ENCODE data around the gene DPH7. TPM values are rescaled to one million over a fixed set of nuclear protein-coding genes. Genes with fewer than 3 reads are reported as not detected.

The DPH7 gene
- total RNA-seq, 5 donors from 2014 or later (not counting 1 experiment from before 2014, with no cell fraction given): 45.0 to 71.0 (median 66.3) TPM

DNA sequence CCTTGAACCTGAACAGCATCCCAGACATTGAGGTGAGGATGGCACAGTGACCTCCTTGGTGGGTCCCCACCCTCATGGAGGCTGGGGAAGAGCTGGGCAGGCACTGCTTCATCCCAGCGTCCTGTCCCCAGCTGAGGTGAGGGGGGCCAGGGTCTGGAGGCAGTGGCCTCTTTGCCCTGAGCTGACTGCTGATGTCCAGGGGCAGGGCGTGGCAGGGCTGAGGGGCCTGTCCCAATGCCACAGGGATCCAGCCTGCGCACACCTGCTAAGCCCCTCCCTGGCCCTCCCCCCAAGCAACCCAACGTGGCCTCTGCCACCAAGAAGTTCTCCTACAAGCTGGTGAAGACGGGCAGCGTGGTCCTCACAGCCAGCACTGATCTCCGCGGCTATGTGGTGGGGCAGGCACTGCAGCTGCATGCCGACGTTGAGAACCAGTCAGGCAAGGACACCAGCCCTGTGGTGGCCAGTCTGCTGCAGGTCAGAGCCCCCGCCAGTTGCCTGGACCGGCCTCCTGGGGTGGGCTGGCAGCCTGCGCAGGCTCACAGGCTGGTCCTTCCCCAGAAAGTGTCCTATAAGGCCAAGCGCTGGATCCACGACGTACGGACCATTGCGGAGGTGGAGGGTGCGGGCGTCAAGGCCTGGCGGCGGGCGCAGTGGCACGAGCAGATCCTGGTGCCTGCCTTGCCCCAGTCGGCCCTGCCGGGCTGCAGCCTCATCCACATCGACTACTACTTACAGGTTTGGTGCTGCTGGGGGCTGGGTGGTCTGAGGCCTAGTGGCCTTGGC lies 35.2 kb upstream of the DPH7 start:
- ATAC-seq (replicated peaks in 1 of 4): no peak
- H3K27ac ChIP-seq (ENCODE audit: low read length): no peak overlapping the region
- CTCF ChIA-PET: no interaction called here
- no peaks in the 10 kb centered on the region for H3K9me3 ChIP-seq
- Mint-ChIP-seq H3K4me1 (peaks cover 28 to 39% (median 29%) of the 10 kb centered on the region in 3 donors), H3K4me3 (no peak overlapping the region), H3K27ac (no peak overlapping the region), H3K9me3 (no peaks in the 10 kb centered on the region), H3K27me3 (no peaks in the 10 kb centered on the region), H3K36me3 (peaks cover 2% of the 10 kb centered on the region)
- H3K36me3 ChIP-seq (ENCODE audit: control insufficient read depth in 2 of 2, extremely low read depth in 1 of 2, insufficient read depth in 1 of 2, low read length in 1 of 2): peaks cover 10 to 28% of the 10 kb centered on the region in 2 donors
- no peak for DNase-seq
- peaks cover 7 to 41% of the 10 kb centered on the region in 2 experiments for H3K4me1 ChIP-seq (ENCODE audit: control insufficient read depth in 1 of 2, extremely low read depth in 1 of 2, insufficient read depth in 2 of 2, low read length in 2 of 2)
- H3K4me3 ChIP-seq (ENCODE audit: control insufficient read depth in 1 of 2, extremely low read depth in 1 of 2, low read length in 1 of 2): no peak overlapping the region
- no peaks in the 10 kb centered on the region for H3K27me3 ChIP-seq (replicated peaks in 1 of 2; ENCODE audit: control insufficient read depth in 2 of 2, extremely low read depth in 1 of 2, insufficient read depth in 2 of 2, low read length in 1 of 2)
- WGBS (ENCODE audit: insufficient coverage): 93% methylated on average over 22 of the region's 27 CpGs
- POLR2A ChIA-PET: interaction anchor here in 1 of 2 donors (0.5 kb wide), 1 partner anchor 1386 kb away, joined by 4 read pairs; no protein-coding TSS in a partner anchor

DNA sequence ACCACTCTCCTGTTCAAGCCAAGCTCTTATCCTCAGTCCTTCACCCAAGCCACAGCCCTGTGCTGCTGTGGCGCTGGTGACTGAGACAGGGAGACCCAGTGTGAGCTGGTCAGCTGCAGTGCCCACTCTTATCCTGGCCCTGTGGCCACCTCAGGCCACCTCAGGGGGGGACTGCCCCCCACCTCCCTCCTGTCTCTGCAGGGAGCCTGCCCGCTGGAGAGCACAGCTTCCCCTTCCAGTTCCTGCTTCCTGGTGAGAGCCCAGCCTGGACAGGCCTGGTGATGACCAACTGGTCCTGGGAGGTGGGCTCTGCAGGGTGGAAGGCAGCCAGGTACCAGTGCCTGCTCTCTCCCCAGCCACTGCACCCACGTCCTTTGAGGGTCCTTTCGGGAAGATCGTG lies 34.5 kb upstream of the DPH7 start:
- peak overlapping the region in 1 of 2 donors; percentile 39 for H3K27ac Mint-ChIP-seq
- H3K4me3 Mint-ChIP-seq: peak overlapping the region in 1 of 3 donors; percentile 10
- Histone ChIP-seq H3K9me3 (no peaks in the 10 kb centered on the region), H3K27ac (ENCODE audit: low read length) (no peak overlapping the region), H3K4me1 (ENCODE audit: control insufficient read depth in 1 of 2, extremely low read depth in 1 of 2, insufficient read depth in 2 of 2, low read length in 2 of 2) (peaks cover 7 to 46% of the 10 kb centered on the region in 2 experiments), H3K36me3 (ENCODE audit: control insufficient read depth in 2 of 2, extremely low read depth in 1 of 2, insufficient read depth in 1 of 2, low read length in 1 of 2) (peaks cover 10 to 28% of the 10 kb centered on the region in 2 donors), H3K27me3 (replicated peaks in 1 of 2; ENCODE audit: control insufficient read depth in 2 of 2, extremely low read depth in 1 of 2, insufficient read depth in 2 of 2, low read length in 1 of 2) (no peaks in the 10 kb centered on the region), H3K4me3 (ENCODE audit: control insufficient read depth in 1 of 2, extremely low read depth in 1 of 2, low read length in 1 of 2) (no peak overlapping the region)
- CTCF ChIA-PET: no interaction called here
- H3K27me3 Mint-ChIP-seq: no peaks in the 10 kb centered on the region
- peaks cover 28 to 43% (median 33%) of the 10 kb centered on the region in 3 donors for H3K4me1 Mint-ChIP-seq
- H3K9me3 Mint-ChIP-seq: no peaks in the 10 kb centered on the region
- POLR2A ChIA-PET: interaction anchor here in 1 of 2 donors (0.5 kb wide), 1 partner anchor 1386 kb away, joined by 4 read pairs; no protein-coding TSS in a partner anchor
- 94% methylated on average over 5 of the region's 5 CpGs for WGBS (ENCODE audit: insufficient coverage)
- peaks cover 2% of the 10 kb centered on the region for H3K36me3 Mint-ChIP-seq
- DNase-seq (no peak), ATAC-seq (replicated peaks in 1 of 4) (no peak)

DNA sequence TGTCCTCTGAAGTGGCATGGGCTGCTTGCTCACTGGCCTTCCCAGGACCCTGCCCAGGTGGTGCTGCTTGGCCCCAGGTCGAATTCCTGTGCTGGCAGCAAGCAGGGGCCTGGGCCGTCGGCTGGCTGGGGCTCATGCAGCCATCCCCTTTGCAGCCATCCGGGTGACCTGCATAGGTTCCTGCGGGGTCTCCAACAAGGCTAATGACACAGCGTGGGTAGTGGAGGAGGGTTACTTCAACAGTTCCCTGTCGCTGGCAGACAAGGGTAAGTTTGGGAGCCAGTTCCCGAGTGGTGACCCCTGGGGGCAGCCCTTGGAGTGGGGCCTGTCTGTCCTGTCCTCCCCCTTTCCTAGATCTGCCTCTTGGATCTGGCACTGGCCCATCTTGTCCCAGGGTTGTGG lies 34.0 kb upstream of the DPH7 start:
- 85% methylated on average over 8 of the region's 8 CpGs for WGBS (ENCODE audit: insufficient coverage)
- Mint-ChIP-seq H3K9me3 (no peaks in the 10 kb centered on the region), H3K36me3 (peaks cover 2% of the 10 kb centered on the region), H3K4me3 (peak overlapping the region in 1 of 3 donors; percentile 10), H3K4me1 (peaks cover 23 to 43% (median 32%) of the 10 kb centered on the region in 3 donors), H3K27ac (no peak overlapping the region), H3K27me3 (no peaks in the 10 kb centered on the region)
- Histone ChIP-seq H3K27ac (ENCODE audit: low read length) (no peak overlapping the region), H3K4me1 (ENCODE audit: control insufficient read depth in 1 of 2, extremely low read depth in 1 of 2, insufficient read depth in 2 of 2, low read length in 2 of 2) (peaks cover 3 to 44% of the 10 kb centered on the region in 2 experiments), H3K27me3 (replicated peaks in 1 of 2; ENCODE audit: control insufficient read depth in 2 of 2, extremely low read depth in 1 of 2, insufficient read depth in 2 of 2, low read length in 1 of 2) (no peaks in the 10 kb centered on the region), H3K9me3 (no peaks in the 10 kb centered on the region), H3K36me3 (ENCODE audit: control insufficient read depth in 2 of 2, extremely low read depth in 1 of 2, insufficient read depth in 1 of 2, low read length in 1 of 2) (peaks cover 10 to 28% of the 10 kb centered on the region in 2 donors), H3K4me3 (ENCODE audit: control insufficient read depth in 1 of 2, extremely low read depth in 1 of 2, low read length in 1 of 2) (no peak overlapping the region)
- DNase-seq (no peak), ATAC-seq (replicated peaks in 1 of 4) (no peak)
- ChIA-PET CTCF (no interaction called here), POLR2A (no interaction called here)

DNA sequence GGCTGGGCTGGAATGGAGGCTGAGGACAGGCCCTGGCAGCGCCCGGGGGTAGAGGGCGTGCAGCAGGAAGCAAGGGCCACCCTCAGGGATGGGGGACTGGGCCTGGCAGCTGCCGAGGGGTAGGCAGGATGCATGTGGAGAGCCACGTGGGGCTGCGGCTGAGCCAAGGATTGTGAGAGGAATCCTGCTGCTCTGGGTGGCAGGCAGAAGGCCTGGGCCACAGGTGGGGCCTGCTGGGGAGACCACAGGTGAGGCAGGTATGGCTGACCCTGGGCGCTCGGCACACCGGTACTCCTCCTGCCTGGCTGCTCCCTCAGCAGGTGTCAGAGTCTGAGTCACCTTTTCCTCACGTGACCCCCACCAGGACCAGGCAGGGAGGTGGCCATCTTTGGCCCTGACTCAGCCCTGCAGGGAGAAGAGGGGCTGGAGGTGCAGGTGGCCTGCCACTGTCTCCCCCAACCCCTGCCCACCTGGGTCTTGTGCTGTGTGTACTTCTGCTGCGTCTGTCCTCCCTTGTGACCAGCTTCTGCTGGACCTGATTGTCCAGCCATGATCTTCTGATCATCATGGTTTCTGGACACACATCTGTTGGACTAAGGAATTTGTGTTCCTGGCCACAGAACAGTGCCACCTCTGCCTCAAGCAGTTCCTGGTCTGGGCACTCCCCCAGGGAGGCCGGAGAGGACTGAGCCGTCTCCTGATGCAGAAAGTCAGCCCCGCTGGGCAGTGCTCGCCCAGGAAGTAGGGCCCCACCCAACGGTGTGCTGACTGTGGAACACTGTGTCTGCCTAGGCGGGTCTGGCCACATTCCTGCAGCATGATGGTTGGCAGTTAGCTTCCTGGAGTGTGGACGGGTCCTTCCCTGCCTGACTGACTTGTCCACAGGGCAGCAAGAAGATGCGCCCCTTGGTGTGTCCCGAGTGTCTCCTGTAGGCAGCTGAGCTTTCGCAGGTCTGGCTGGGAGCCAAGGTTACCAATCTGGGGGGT lies 33.2 kb upstream of the DPH7 start:
- peak overlapping the region in 1 of 3 donors; percentile 37 for H3K4me3 Mint-ChIP-seq
- WGBS (ENCODE audit: insufficient coverage): 46% methylated on average over 15 of the region's 21 CpGs
- H3K4me1 Mint-ChIP-seq: peaks cover 23 to 43% (median 32%) of the 10 kb centered on the region in 3 donors
- no peaks in the 10 kb centered on the region for H3K9me3 Mint-ChIP-seq
- Histone ChIP-seq H3K27me3 (replicated peaks in 1 of 2; ENCODE audit: control insufficient read depth in 2 of 2, extremely low read depth in 1 of 2, insufficient read depth in 2 of 2, low read length in 1 of 2) (no peaks in the 10 kb centered on the region), H3K9me3 (no peaks in the 10 kb centered on the region), H3K27ac (ENCODE audit: low read length) (no peak overlapping the region), H3K4me3 (ENCODE audit: control insufficient read depth in 1 of 2, extremely low read depth in 1 of 2, low read length in 1 of 2) (no peak overlapping the region), H3K36me3 (ENCODE audit: control insufficient read depth in 2 of 2, extremely low read depth in 1 of 2, insufficient read depth in 1 of 2, low read length in 1 of 2) (peaks cover 10 to 28% of the 10 kb centered on the region in 2 donors), H3K4me1 (ENCODE audit: control insufficient read depth in 1 of 2, extremely low read depth in 1 of 2, insufficient read depth in 2 of 2, low read length in 2 of 2) (peaks cover 4 to 46% of the 10 kb centered on the region in 2 experiments)
- H3K27ac Mint-ChIP-seq: peak overlapping the region; percentile 80 to 88
- H3K36me3 Mint-ChIP-seq: peaks cover 2% of the 10 kb centered on the region
- peak; percentile 33 to 72 (median 56) for ATAC-seq (replicated peaks in 1 of 4)
- ChIA-PET CTCF (no interaction called here), POLR2A (no interaction called here)
- peak in 1 of 35 experiments; percentile 22 for DNase-seq
- no peaks in the 10 kb centered on the region for H3K27me3 Mint-ChIP-seq

DNA sequence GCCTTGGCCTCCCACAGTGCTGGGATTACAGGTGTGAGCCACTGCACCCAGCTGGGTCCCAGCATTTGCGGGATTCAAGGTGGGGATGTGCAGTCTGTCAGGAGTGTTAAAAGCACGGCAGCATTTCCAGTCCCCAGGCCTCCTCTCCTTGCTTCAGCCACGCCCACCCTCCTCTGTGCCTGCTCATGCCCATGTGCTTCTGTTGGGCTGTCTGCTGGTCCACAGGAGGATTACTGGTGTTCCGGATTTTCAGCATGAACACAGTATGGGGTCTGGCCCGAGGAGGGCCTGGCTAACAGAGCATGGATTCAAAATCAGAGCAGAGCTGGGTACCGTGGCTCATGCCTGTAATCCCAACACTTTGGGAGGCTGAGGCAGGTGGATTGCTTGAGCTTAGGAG lies 32.2 kb upstream of the DPH7 start:
- peaks cover 2% of the 10 kb centered on the region for H3K36me3 Mint-ChIP-seq
- peak overlapping the region in 1 of 2 donors; percentile 63 for H3K27ac Mint-ChIP-seq
- no peaks in the 10 kb centered on the region for H3K9me3 Mint-ChIP-seq
- DNase-seq (no peak), ATAC-seq (replicated peaks in 1 of 4) (no peak)
- Histone ChIP-seq H3K36me3 (ENCODE audit: control insufficient read depth in 2 of 2, extremely low read depth in 1 of 2, insufficient read depth in 1 of 2, low read length in 1 of 2) (peaks cover 10 to 24% of the 10 kb centered on the region in 2 donors), H3K27ac (ENCODE audit: low read length) (no peak overlapping the region), H3K4me3 (ENCODE audit: control insufficient read depth in 1 of 2, extremely low read depth in 1 of 2, low read length in 1 of 2) (no peak overlapping the region), H3K4me1 (ENCODE audit: control insufficient read depth in 1 of 2, extremely low read depth in 1 of 2, insufficient read depth in 2 of 2, low read length in 2 of 2) (peaks cover 12 to 53% of the 10 kb centered on the region in 2 experiments), H3K9me3 (no peaks in the 10 kb centered on the region), H3K27me3 (replicated peaks in 1 of 2; ENCODE audit: control insufficient read depth in 2 of 2, extremely low read depth in 1 of 2, insufficient read depth in 2 of 2, low read length in 1 of 2) (no peaks in the 10 kb centered on the region)
- WGBS (ENCODE audit: insufficient coverage): 98% methylated on average over 6 of the region's 6 CpGs
- H3K4me3 Mint-ChIP-seq: peak overlapping the region in 1 of 3 donors; percentile 37
- CTCF ChIA-PET: no interaction called here
- POLR2A ChIA-PET: no interaction called here
- H3K27me3 Mint-ChIP-seq: no peaks in the 10 kb centered on the region
- H3K4me1 Mint-ChIP-seq: peaks cover 29 to 49% (median 38%) of the 10 kb centered on the region in 3 donors

All from T-cell (primary cell).